Neural cell (in vitro differentiated cells): Measurements from ENCODE around the gene RABGGTB. TPM values are rescaled to one million over a fixed set of nuclear protein-coding genes. Genes with fewer than 3 reads are reported as not detected.
"Not testable (repeated sequence)": the region's sequence is repeated elsewhere in the genome, so short reads cannot be mapped to it uniquely, and the experiment has no call there.

Experiments
- H2AFZ ChIP-seq: fragments of 200-600, 300-800 bp; sonication (generic), shearing (Covaris generic); 2 replicates; pipeline ENCODE4 v1.6.0; 2014; ENCODE audit warnings: low read depth, mild to moderate bottlenecking, antibody characterized with exemption, low read length, moderate library complexity
- H3F3A ChIP-seq: fragments of 200-600 bp; shearing (Covaris generic); 2 replicates; pipeline ENCODE4 v1.6.1; 2016; ENCODE audit warnings: mild to moderate bottlenecking, moderate library complexity, mixed read lengths, antibody characterized with exemption, low read length; ENCODE audit not compliant: insufficient read depth, poor library complexity, severe bottlenecking
- H3K27ac ChIP-seq: fragments of 200-600, 300-800 bp; sonication (generic), shearing (Covaris generic); 2 replicates; pipeline ENCODE4 v1.5.1; 2014; ENCODE audit warnings: mild to moderate bottlenecking, low read length, moderate library complexity
- H3K27me3 ChIP-seq: fragments of 300-800, 200-600 bp; sonication (generic), shearing (Covaris generic); 2 replicates; pipeline ENCODE4 v1.6.0; 2014; ENCODE audit warnings: mild to moderate bottlenecking, low read depth, low read length, moderate library complexity; ENCODE audit not compliant: insufficient read depth
- H3K36me3 ChIP-seq: fragments of 300-800, 200-600 bp; sonication (generic), shearing (Covaris generic); 2 replicates; pipeline ENCODE4 v1.5.1; 2014; ENCODE audit warnings: mild to moderate bottlenecking, antibody characterized with exemption, low read length, moderate library complexity; ENCODE audit not compliant: insufficient read depth
- H3K4me2 ChIP-seq: fragments of 300-800, 200-600 bp; sonication (generic), shearing (Covaris generic); 2 replicates; pipeline ENCODE4 v1.6.0; 2014; ENCODE audit warnings: mild to moderate bottlenecking, low read length
- H3K4me3 ChIP-seq: fragments of 300-800, 200-600 bp; sonication (generic), shearing (Covaris generic); 2 replicates; pipeline ENCODE4 v1.5.1; 2014; ENCODE audit warnings: mild to moderate bottlenecking, low read length, moderate library complexity
- H3K79me2 ChIP-seq: fragments of 200-600 bp; shearing (Covaris generic); replicated peaks from 2 replicates; pipeline ENCODE4 v1.6.0; 2014; ENCODE audit warnings: mild to moderate bottlenecking, low read length, moderate library complexity; ENCODE audit not compliant: insufficient read depth
- H3K9ac ChIP-seq: fragments of 300-800, 200-600 bp; sonication (generic), shearing (Covaris generic); 2 replicates; pipeline ENCODE4 v1.6.1; 2016; ENCODE audit warnings: mild to moderate bottlenecking, low read length, mixed read lengths
- H3K9me2 ChIP-seq: fragments of 200-600 bp; shearing (Covaris generic); 2 replicates; pipeline ENCODE4 v1.6.1; 2016; ENCODE audit warnings: mild to moderate bottlenecking, low read length, mixed read lengths; ENCODE audit not compliant: insufficient read depth
- H3K9me3 ChIP-seq: fragments of 200-600, 300-800 bp; sonication (generic), shearing (Covaris generic); 2 replicates; pipeline ENCODE4 v1.6.1; 2016; ENCODE audit warnings: mild to moderate bottlenecking, mixed run types, low read length, moderate library complexity, mixed read lengths
- H4K20me1 ChIP-seq: fragments of 200-600 bp; shearing (Covaris generic); 2 replicates; pipeline ENCODE4 v1.6.1; 2016; ENCODE audit warnings: mild to moderate bottlenecking, mixed run types; ENCODE audit not compliant: insufficient read depth
- EZH2 ChIP-seq: fragments of 200-600, 300-800 bp; shearing (Covaris generic), sonication (generic); IDR thresholded peaks from 2 replicates; pipeline ENCODE4 v1.6.1; 2014; ENCODE audit warnings: antibody characterized with exemption, low read length, borderline replicate concordance, mild to moderate bottlenecking; ENCODE audit not compliant: insufficient read depth, poor library complexity, severe bottlenecking
- MXI1 ChIP-seq: fragments of 450-650 bp; conservative IDR thresholded peaks from 2 replicates; pipeline ENCODE4 v1.6.1; 2014; ENCODE audit warnings: antibody characterized with exemption, mild to moderate bottlenecking; ENCODE audit not compliant: poor library complexity, severe bottlenecking
- POLR2AphosphoS5 ChIP-seq: IDR thresholded peaks from 2 replicates; pipeline ENCODE4 v1.6.1; 2012
- SMC3 ChIP-seq: fragments of 450-650 bp; conservative IDR thresholded peaks from 2 replicates; pipeline ENCODE4 v1.6.1; 2014; ENCODE audit warnings: antibody characterized with exemption, mild to moderate bottlenecking, moderate library complexity; ENCODE audit not compliant: poor library complexity
- TAF1 ChIP-seq: IDR thresholded peaks from 2 replicates; pipeline ENCODE4 v1.6.1; 2012; ENCODE audit warnings: low read depth
- polyA plus RNA-seq: library from polyadenylated mRNA; depleted of rRNA; stranded (reverse); fragments of >200 nt; gene quantifications from 2 replicates; pipeline ENCODE4 v1.2.3, GENCODE V29; 2014
- TF ChIP-seq, protein P1 (sequence below): IDR thresholded peaks from 2 replicates; pipeline ENCODE4 v1.6.1; 2012; ENCODE audit warnings: borderline replicate concordance

The RABGGTB gene
- polyA plus RNA-seq, 1 donor from 2014 or later: 132 TPM

DNA sequence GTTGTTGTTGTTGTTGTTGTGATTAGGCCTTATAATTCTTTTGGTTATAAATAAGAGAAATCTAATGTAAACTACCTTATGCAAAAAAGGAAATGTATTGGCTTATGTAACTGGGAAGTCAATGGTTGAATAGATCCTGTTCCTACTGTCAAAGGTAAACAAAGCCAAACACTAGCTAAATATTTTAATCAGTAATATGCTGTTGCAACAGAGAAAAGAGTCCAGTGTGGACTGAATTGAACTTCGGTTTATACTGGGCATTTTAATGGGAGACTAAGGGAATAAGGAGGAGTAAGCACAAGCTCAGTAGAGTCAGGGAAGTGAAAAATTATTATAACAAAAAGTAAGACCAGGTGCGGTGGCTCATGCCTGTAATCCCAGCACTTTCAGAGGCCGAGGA, 26.0 kb downstream of the RABGGTB start:
- Histone ChIP-seq H3K36me3 (no peaks in the 10 kb centered on the region), H2AFZ (no peak overlapping the region), H3K79me2 (no peaks in the 10 kb centered on the region), H4K20me1 (no peaks in the 10 kb centered on the region), H3K9ac (no peak overlapping the region), H3K4me3 (no peak overlapping the region), H3K27me3 (no peaks in the 10 kb centered on the region), H3F3A (no peaks in the 10 kb centered on the region), H3K4me2 (no peak overlapping the region), H3K9me2 (no peaks in the 10 kb centered on the region), H3K9me3 (no peaks in the 10 kb centered on the region), H3K27ac (no peak overlapping the region)
- TF ChIP-seq MXI1: no peak
- TF ChIP-seq POLR2AphosphoS5: no peak
- TF ChIP-seq, protein P1, sequence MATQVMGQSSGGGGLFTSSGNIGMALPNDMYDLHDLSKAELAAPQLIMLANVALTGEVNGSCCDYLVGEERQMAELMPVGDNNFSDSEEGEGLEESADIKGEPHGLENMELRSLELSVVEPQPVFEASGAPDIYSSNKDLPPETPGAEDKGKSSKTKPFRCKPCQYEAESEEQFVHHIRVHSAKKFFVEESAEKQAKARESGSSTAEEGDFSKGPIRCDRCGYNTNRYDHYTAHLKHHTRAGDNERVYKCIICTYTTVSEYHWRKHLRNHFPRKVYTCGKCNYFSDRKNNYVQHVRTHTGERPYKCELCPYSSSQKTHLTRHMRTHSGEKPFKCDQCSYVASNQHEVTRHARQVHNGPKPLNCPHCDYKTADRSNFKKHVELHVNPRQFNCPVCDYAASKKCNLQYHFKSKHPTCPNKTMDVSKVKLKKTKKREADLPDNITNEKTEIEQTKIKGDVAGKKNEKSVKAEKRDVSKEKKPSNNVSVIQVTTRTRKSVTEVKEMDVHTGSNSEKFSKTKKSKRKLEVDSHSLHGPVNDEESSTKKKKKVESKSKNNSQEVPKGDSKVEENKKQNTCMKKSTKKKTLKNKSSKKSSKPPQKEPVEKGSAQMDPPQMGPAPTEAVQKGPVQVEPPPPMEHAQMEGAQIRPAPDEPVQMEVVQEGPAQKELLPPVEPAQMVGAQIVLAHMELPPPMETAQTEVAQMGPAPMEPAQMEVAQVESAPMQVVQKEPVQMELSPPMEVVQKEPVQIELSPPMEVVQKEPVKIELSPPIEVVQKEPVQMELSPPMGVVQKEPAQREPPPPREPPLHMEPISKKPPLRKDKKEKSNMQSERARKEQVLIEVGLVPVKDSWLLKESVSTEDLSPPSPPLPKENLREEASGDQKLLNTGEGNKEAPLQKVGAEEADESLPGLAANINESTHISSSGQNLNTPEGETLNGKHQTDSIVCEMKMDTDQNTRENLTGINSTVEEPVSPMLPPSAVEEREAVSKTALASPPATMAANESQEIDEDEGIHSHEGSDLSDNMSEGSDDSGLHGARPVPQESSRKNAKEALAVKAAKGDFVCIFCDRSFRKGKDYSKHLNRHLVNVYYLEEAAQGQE: no peak
- TF ChIP-seq SMC3: no peak
- no peak for TF ChIP-seq TAF1
- TF ChIP-seq EZH2: no peak

DNA sequence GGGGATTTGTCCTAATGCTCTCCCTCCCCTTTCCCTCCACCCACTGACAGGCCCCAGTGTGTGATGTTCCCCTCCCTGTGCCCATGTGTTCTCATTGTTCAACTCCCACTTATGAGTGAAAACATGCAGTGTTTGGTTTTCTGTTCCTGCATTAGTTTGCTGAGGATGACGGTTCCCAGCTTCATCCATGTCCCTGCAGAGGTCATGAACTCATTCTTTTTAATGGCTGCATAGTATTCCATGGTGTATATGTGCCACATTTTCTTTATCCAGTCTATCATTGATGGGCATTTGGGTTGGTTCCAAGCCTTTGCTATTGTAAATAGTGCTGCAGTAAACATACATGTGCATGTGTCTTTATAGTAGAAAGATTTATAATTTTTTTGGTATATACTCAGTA, 37.5 kb downstream of the RABGGTB start:
- not testable (repeated sequence) for H3K9me3 ChIP-seq, H4K20me1 ChIP-seq, H2AFZ ChIP-seq, H3F3A ChIP-seq, H3K9me2 ChIP-seq, H3K27me3 ChIP-seq, H3K9ac ChIP-seq, H3K36me3 ChIP-seq, H3K4me3 ChIP-seq, H3K4me2 ChIP-seq, H3K79me2 ChIP-seq, H3K27ac ChIP-seq

DNA sequence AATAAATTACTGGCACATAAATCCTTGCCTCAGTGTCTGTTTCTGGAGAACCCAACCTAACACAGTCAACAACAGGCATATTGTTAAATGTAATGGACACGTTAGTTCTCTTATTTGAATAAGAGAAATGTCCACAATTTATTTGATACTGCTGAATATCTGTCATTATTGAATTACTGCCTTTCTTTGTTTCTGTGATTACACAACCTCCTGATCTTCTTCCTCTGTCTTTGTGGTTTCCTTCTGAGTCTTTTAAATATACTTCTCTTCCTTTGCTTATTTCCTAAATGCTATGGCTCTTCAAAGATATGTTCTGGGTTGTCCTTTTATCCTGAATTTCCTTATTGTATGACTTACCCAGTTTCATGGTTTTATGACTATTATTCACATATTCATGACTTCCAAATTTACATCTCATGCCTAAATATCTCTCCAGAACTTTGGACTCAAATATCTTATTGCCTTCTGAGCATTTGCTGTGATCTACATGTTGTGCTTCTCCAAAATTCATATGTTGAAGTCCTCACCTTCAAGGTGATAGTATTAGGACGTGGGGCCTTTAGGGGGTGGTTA, 50.6 kb downstream of the RABGGTB start:
- Histone ChIP-seq H3K9me2 (no peaks in the 10 kb centered on the region), H3K4me3 (no peak overlapping the region), H3F3A (no peaks in the 10 kb centered on the region), H3K9ac (no peak overlapping the region), H3K4me2 (no peak overlapping the region), H2AFZ (no peak overlapping the region), H3K36me3 (no peaks in the 10 kb centered on the region), H3K27me3 (no peaks in the 10 kb centered on the region), H3K27ac (no peak overlapping the region), H3K79me2 (no peaks in the 10 kb centered on the region), H3K9me3 (no peaks in the 10 kb centered on the region), H4K20me1 (no peaks in the 10 kb centered on the region)
- no peak for TF ChIP-seq POLR2AphosphoS5
- TF ChIP-seq TAF1: no peak

DNA sequence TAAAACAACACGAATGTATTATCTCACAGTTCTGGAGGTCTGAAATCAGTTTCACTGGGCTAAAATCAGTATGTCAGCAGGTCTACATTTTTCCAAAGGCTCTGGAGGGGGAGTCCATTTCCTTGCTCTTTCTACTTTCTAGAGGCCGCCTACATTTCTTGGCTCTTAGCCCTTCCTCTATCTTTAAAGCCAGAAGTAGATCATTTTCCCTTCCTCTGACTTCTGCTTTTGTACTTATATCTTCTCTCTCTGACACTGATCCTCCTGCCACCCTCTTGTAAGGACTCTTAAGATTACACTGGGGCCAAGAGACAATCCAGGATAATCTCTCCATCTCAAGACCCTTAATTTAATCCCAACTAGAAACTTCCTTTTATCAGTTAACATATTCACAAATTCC, 52.0 kb downstream of the RABGGTB start:
- no peak overlapping the region for H2AFZ ChIP-seq
- no peak overlapping the region for H3K9ac ChIP-seq
- no peaks in the 10 kb centered on the region for H3K27me3 ChIP-seq
- no peak for TF ChIP-seq POLR2AphosphoS5
- no peak overlapping the region for H3K4me2 ChIP-seq
- H3K27ac ChIP-seq: no peak overlapping the region
- H3K36me3 ChIP-seq: no peaks in the 10 kb centered on the region
- no peaks in the 10 kb centered on the region for H3F3A ChIP-seq
- no peaks in the 10 kb centered on the region for H3K9me2 ChIP-seq
- H3K4me3 ChIP-seq: no peak overlapping the region
- no peaks in the 10 kb centered on the region for H3K9me3 ChIP-seq
- no peaks in the 10 kb centered on the region for H3K79me2 ChIP-seq
- no peaks in the 10 kb centered on the region for H4K20me1 ChIP-seq
